ENCODE data around the gene TMEM187.

The TMEM187 gene

DNA sequence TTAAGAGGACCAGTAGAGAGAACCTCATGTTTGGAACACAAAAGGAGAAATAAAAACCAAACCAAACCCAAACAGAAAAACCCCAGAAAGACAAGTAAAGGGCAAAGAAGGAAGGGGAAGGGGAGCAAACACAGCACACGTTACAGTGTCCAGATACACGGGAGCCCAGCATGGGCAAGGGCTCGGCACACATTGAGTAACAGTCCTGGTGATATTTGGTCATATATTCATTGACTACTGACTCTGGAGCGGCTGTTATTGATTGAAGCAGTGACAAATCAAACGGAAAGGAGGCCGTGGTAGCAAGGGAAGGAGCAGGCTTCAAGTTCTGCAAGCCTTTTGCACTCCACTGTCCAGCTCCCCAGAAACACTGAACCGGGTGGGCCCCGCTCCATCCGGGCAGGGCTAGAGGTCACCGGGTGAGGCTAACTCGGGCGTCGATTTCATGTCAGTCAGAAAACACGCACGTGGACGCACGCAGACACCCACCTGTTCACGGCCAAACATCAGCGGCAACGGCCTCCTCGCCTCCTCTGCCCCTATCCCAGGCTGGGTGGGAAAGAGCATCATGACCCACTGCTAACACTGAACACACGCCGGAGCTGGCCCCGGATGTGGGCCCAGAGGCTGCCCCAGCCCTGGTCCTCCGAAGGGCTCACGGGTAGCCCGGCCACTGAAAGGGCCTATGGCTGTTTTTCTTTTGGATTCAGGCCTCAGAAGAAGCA lies 50.9 kb downstream of the TMEM187 start:
- no peak for DNase-seq

GRCh38 chrX:154024271-154024670 lies 51.7 kb downstream of the TMEM187 start:
- DNase-seq = no peak

- DNase-seq = no peak
These were observed 52.7 kb downstream of the TMEM187 start for GRCh38 chrX:154025230-154025629.

- no peak for DNase-seq
These were observed 53.8 kb downstream of the TMEM187 start for GRCh38 chrX:154026136-154027021.

DNA sequence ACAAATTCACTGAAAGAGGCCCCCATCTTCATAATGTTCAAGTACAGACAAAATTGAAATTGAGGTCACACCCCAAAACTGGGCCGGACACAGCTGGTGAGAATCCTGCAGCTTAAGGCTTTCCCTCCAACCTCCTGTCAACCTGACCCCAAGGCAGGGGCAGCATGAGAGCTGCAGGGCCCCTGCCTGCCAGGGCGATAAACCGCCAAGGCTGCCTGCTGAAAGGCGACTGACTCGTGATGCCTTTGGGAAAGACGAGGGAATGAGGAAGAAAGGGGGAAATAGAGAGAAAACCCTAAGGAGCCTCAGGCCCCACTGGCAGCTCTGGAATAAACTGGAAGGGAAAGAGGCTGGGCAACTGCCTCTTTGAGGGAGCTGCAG lies 54.5 kb downstream of the TMEM187 start:
- no peak for DNase-seq

- no peak for DNase-seq
These were observed 55.4 kb downstream of the TMEM187 start for GRCh38 chrX:154027986-154028385.

GRCh38 chrX:154028502-154029184 lies 56.1 kb downstream of the TMEM187 start:
- no peak for DNase-seq

- DNase-seq = no peak
These were observed 56.9 kb downstream of the TMEM187 start for GRCh38 chrX:154029439-154029838.

DNA sequence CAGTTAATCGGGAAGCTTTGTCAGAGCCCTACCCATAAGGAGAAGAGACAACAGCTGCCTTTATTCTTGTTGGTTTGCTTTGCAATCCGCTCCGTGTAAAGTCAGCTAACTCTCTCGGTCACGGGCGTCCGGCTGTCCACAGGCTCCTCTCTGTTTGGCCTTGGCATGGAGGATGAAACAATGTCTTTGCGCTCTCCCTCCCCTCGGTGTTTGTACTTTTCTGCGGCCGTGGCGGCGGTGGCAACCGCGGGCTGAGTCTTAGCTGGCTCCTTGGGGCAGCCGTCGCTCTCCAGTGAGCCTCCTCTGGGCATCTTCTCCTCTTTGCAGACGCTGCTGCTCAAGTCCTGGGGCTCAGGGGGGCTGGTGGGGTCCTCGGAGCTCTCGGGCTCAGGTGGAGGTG lies 57.7 kb downstream of the TMEM187 start:
- no peak for DNase-seq

DNA sequence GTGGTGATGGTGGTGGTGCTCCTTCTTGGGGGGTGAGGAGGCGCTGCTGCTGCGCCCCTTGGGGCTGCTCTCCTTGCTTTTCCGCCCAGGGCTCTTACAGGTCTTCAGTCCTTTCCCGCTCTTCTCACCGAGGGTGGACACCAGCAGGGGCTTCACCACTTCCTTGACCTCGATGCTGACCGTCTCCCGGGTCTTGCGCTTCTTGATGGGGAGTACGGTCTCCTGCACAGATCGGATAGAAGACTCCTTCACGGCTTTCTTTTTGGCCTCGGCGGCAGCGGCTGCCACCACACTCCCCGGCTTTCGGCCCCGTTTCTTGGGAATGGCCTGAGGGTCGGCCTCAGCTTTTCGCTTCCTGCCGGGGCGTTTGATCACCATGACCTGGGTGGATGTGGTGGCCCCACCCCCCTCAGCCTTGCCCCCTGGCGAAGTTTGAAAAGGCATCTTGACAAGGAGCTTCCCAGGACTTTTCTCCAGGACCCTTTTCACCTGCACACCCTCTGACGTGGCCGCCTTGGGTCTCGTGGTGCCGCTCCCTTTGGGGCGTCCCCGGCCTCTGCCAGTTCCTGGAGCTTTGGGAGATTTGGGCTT lies 58.3 kb downstream of the TMEM187 start:
- no peak for DNase-seq

GRCh38 chrX:154032160-154032559 lies 59.6 kb downstream of the TMEM187 start:
- no peak for DNase-seq

DNA sequence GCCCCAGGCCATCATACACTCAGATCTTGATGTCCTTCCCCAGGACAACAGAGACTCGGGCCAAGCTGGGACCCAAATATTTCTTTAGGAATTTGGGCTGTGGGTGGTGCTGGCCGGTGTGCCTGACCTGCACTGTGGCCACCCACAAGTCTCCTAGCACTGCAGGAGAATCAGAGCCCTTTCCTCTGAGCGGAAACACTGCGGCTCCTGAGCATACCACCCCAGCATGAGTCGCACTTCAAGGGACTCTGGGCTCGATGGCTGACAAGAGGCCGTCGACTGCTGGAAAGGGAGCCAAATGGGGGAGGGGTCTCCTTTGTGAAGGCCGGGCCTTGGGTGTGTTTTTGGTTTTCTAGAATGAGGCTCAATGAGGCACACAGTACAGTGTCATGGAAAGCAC lies 60.1 kb downstream of the TMEM187 start:
- DNase-seq = no peak

Data from NCI-H1417 treated with DMSO at 0.1 percent for 48 hours (cell line).